ENCODE data around the gene S100A5. TPM values are rescaled to one million over a fixed set of nuclear protein-coding genes. Genes with fewer than 3 reads are reported as not detected.

Gene S100A5
- total RNA-seq, 4 donors from 2014 or later, result 0.98 TPM; not detected in 3

GRCh38 chr1:153532769-153533599 lies 7.8 kb downstream of the S100A5 start:
- H3K27ac ChIP-seq (replicated peaks in 1 of 4), result peak overlapping the region; percentile 96 to 99 (median 97)
- H3K36me3 ChIP-seq, result peaks cover 0 to 7% (median 3%) of the 10 kb centered on the region in 4 donors
- H3K4me3 ChIP-seq, result peak overlapping the region; percentile 70 to 91 (median 85)
- DNase-seq (ENCODE audit: extremely low spot score), result peak; percentile 96
- H3K27me3 ChIP-seq, result no peaks in the 10 kb centered on the region
- 29% methylated on average over 26 of the region's 34 CpGs for whole genome bisulfite sequencing
- H3K9me3 ChIP-seq, result no peaks in the 10 kb centered on the region
- TF ChIP-seq POLR2A (IDR thresholded peaks at IDR 0.05; ENCODE audit: low read depth), result no peak
- TF ChIP-seq EP300 (IDR thresholded peaks at IDR 0.05), result no peak
- peak; percentile 27 to 85 for TF ChIP-seq POLR2AphosphoS5 (IDR thresholded peaks at IDR 0.05)
- TF ChIP-seq, protein P1, sequence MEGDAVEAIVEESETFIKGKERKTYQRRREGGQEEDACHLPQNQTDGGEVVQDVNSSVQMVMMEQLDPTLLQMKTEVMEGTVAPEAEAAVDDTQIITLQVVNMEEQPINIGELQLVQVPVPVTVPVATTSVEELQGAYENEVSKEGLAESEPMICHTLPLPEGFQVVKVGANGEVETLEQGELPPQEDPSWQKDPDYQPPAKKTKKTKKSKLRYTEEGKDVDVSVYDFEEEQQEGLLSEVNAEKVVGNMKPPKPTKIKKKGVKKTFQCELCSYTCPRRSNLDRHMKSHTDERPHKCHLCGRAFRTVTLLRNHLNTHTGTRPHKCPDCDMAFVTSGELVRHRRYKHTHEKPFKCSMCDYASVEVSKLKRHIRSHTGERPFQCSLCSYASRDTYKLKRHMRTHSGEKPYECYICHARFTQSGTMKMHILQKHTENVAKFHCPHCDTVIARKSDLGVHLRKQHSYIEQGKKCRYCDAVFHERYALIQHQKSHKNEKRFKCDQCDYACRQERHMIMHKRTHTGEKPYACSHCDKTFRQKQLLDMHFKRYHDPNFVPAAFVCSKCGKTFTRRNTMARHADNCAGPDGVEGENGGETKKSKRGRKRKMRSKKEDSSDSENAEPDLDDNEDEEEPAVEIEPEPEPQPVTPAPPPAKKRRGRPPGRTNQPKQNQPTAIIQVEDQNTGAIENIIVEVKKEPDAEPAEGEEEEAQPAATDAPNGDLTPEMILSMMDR (IDR thresholded peaks at IDR 0.05), result peak; percentile 93 to 97 (median 95)
- H3K4me1 ChIP-seq, result peaks cover 34 to 49% (median 47%) of the 10 kb centered on the region in 4 donors
- intact Hi-C loops (cut with DNase I), result loop anchor here (1.0 to 5.0 kb wide), 2 partner anchors 35 to 84 kb away; partner anchors contain the start of gene S100A14

DNA sequence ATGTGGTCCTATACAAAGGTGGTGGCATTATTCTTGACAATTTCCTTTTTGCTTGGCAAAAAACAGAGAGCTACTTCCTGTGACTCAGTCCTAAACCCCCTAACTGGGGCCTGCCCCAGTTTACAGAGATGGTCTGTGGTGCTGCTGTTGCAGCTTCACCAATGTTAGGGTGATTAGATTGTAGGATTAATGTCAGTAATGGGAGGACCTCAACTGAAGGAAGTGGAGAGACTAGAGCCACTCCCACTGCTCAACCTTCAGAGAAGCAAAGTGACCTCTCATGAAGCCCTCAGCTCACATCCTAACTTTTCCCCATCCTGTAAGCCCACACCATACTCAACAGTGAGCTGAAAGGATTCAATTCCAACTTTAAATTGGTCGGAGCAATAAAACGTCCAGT lies 8.6 kb downstream of the S100A5 start:
- DNase-seq (ENCODE audit: extremely low spot score), result no peak
- Histone ChIP-seq H3K4me3 (no peak overlapping the region), H3K4me1 (peaks cover 34 to 49% (median 47%) of the 10 kb centered on the region in 4 donors), H3K27ac (replicated peaks in 1 of 4) (peak overlapping the region; percentile 96 to 99 (median 97)), H3K36me3 (peaks cover 0 to 7% (median 3%) of the 10 kb centered on the region in 4 donors), H3K27me3 (no peaks in the 10 kb centered on the region), H3K9me3 (no peaks in the 10 kb centered on the region)
- 76% methylated on average over 2 of the region's 2 CpGs for whole genome bisulfite sequencing
- no peak for TF ChIP-seq EP300 (IDR thresholded peaks at IDR 0.05)
- TF ChIP-seq, protein P1 (IDR thresholded peaks at IDR 0.05), result no peak
- TF ChIP-seq POLR2AphosphoS5 (IDR thresholded peaks at IDR 0.05), result no peak
- intact Hi-C loops (cut with DNase I), result loop anchor here (5.0 kb wide), 1 partner anchor 85 kb away; the partner anchor contains the start of gene S100A14

GRCh38 chr1:153531638-153532037 lies 9.1 kb downstream of the S100A5 start:
- H3K4me3 ChIP-seq, result no peak overlapping the region
- TF ChIP-seq POLR2AphosphoS5 (IDR thresholded peaks at IDR 0.05) (no peak), POLR2A (IDR thresholded peaks at IDR 0.05; ENCODE audit: low read depth) (no peak), EP300 (IDR thresholded peaks at IDR 0.05) (no peak)
- TF ChIP-seq, protein P1 (IDR thresholded peaks at IDR 0.05), result no peak
- WGBS, result 94% methylated on average over 3 of the region's 3 CpGs
- intact Hi-C loops (cut with DNase I), result loop anchor here (2.0 to 5.0 kb wide), 2 partner anchors 19 to 86 kb away; partner anchors contain the start of gene S100A14
- no peak for DNase-seq (ENCODE audit: extremely low spot score)
- no peaks in the 10 kb centered on the region for H3K27me3 ChIP-seq
- peak overlapping the region in 2 of 4 donors; percentile 96 to 99 for H3K27ac ChIP-seq (replicated peaks in 1 of 4)
- peaks cover 0 to 7% (median 3%) of the 10 kb centered on the region in 4 donors for H3K36me3 ChIP-seq
- peaks cover 31 to 46% (median 43%) of the 10 kb centered on the region in 4 donors for H3K4me1 ChIP-seq
- no peaks in the 10 kb centered on the region for H3K9me3 ChIP-seq

DNA sequence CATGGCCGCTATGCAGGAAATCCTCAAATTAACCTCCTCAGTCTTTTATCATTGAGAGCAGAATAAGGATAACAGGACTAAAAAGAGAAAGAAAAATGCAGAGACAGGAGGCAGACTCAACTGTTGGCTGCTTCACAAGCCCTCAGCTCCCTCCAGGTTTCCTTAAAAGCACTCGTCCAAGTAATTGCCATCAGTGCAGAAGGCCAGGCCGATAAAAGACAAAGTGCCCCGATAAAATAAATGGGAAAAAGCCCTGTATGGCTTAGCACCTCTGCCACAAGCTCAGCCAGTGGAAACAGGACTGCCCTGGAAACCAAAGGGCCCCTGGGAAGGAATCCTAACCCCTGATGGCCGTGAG lies 13.1 kb downstream of the S100A5 start:
- Histone ChIP-seq H3K4me3 (no peak overlapping the region), H3K27ac (replicated peaks in 1 of 4) (no peak overlapping the region), H3K4me1 (peaks cover 13 to 27% (median 17%) of the 10 kb centered on the region in 4 donors), H3K36me3 (no peaks in the 10 kb centered on the region), H3K9me3 (no peaks in the 10 kb centered on the region), H3K27me3 (no peaks in the 10 kb centered on the region)
- TF ChIP-seq POLR2A (IDR thresholded peaks at IDR 0.05; ENCODE audit: low read depth), result no peak
- no peak for TF ChIP-seq EP300 (IDR thresholded peaks at IDR 0.05)
- TF ChIP-seq POLR2AphosphoS5 (IDR thresholded peaks at IDR 0.05), result no peak
- TF ChIP-seq, protein P1 (IDR thresholded peaks at IDR 0.05), result no peak
- intact Hi-C loops (cut with DNase I), result no loop called here
- 77% methylated on average over 5 of the region's 5 CpGs for WGBS
- DNase-seq (ENCODE audit: extremely low spot score), result no peak
